BJ (cell line): ENCODE results near the gene DNAI7. TPM values are rescaled to one million over a fixed set of nuclear protein-coding genes. Genes with fewer than 3 reads are reported as not detected.

ENCODE experiments used
- CTCF ChIA-PET: fragments of 350-600 bp; formaldehyde crosslinking; extraction: SDS; loops from one replicate; lab custom pipeline; 2021; ENCODE audit warnings: antibody characterized with exemption, inconsistent platforms; lab: Yijun Ruan, JAX
- POLR2A ChIA-PET: fragments of 300-600 bp; sonication (Branson Sonifier 250); formaldehyde crosslinking; extraction: SDS; loops from one replicate; lab custom pipeline; 2021; ENCODE audit warnings: antibody characterized with exemption; lab: Charles Lee
- DNase-seq: peaks from one replicate; pipeline ENCODE4 v3.0.0-alpha.2; 2011; ENCODE audit warnings: low read depth
- H3K27me3 ChIP-seq: 2 replicates; pipeline ENCODE4 v1.6.0; 2011; ENCODE audit warnings: low read length; ENCODE audit not compliant: control insufficient read depth, insufficient read depth
- H3K36me3 ChIP-seq: 2 replicates; pipeline ENCODE4 v1.5.1; 2011; ENCODE audit warnings: low read length; ENCODE audit not compliant: control insufficient read depth, insufficient read depth
- H3K4me3 ChIP-seq: 2 replicates; pipeline ENCODE4 v1.5.1; 2011; ENCODE audit warnings: low read depth, mild to moderate bottlenecking, control low read depth, low read length
- polyA plus RNA-seq: library from polyadenylated mRNA; depleted of rRNA; stranded (reverse); fragments of >200 nt; gene quantifications from 2 replicates; pipeline ENCODE4 v1.2.3, GENCODE V29; 2011
- TF ChIP-seq, protein P1 (sequence below): IDR thresholded peaks from 2 replicates; pipeline ENCODE4 v1.5.1; 2011; ENCODE audit warnings: low read depth, mild to moderate bottlenecking, control low read depth, inconsistent platforms, low read length, moderate library complexity; ENCODE audit not compliant: insufficient read depth

Gene DNAI7
- polyA plus RNA-seq, 1 experiment = 0.11 TPM

GRCh38 chr12:25084816-25085215, 110.1 kb downstream of the DNAI7 start:
- POLR2A ChIA-PET = no interaction called here
- CTCF ChIA-PET = interaction anchor here (0.5 kb wide), 1 partner anchor 474 kb away, joined by 4 read pairs; no protein-coding TSS in a partner anchor
- H3K4me3 ChIP-seq = no peak overlapping the region
- no peaks in the 10 kb centered on the region for H3K36me3 ChIP-seq
- DNase-seq = no peak
- H3K27me3 ChIP-seq = peaks cover 2% of the 10 kb centered on the region; the same call in 1 of the 2 replicates
- TF ChIP-seq, protein P1, sequence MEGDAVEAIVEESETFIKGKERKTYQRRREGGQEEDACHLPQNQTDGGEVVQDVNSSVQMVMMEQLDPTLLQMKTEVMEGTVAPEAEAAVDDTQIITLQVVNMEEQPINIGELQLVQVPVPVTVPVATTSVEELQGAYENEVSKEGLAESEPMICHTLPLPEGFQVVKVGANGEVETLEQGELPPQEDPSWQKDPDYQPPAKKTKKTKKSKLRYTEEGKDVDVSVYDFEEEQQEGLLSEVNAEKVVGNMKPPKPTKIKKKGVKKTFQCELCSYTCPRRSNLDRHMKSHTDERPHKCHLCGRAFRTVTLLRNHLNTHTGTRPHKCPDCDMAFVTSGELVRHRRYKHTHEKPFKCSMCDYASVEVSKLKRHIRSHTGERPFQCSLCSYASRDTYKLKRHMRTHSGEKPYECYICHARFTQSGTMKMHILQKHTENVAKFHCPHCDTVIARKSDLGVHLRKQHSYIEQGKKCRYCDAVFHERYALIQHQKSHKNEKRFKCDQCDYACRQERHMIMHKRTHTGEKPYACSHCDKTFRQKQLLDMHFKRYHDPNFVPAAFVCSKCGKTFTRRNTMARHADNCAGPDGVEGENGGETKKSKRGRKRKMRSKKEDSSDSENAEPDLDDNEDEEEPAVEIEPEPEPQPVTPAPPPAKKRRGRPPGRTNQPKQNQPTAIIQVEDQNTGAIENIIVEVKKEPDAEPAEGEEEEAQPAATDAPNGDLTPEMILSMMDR = no peak

GRCh38 chr12:25083211-25083610, 111.7 kb downstream of the DNAI7 start:
- ChIA-PET CTCF (no interaction called here), POLR2A (no interaction called here)
- TF ChIP-seq, protein P1 = no peak
- no peak for DNase-seq
- no peaks in the 10 kb centered on the region for H3K36me3 ChIP-seq
- no peak overlapping the region for H3K4me3 ChIP-seq
- peaks cover 2% of the 10 kb centered on the region; the same call in 1 of the 2 replicates for H3K27me3 ChIP-seq

- DNase-seq = no peak
- ChIA-PET POLR2A (no interaction called here), CTCF (no interaction called here)
- TF ChIP-seq, protein P1 = no peak
- no peaks in the 10 kb centered on the region for H3K36me3 ChIP-seq
- H3K27me3 ChIP-seq = peaks cover 2% of the 10 kb centered on the region; the same call in 1 of the 2 replicates
- H3K4me3 ChIP-seq = no peak overlapping the region
Observed at GRCh38 chr12:25082628-25083027, 112.3 kb downstream of the DNAI7 start.

- ChIA-PET CTCF (no interaction called here), POLR2A (no interaction called here)
- Histone ChIP-seq H3K27me3 (no peaks in the 10 kb centered on the region), H3K36me3 (no peaks in the 10 kb centered on the region), H3K4me3 (no peak overlapping the region)
- no peak for DNase-seq
- TF ChIP-seq, protein P1 = no peak
Observed at GRCh38 chr12:25079393-25079792, 115.6 kb downstream of the DNAI7 start.

DNA sequence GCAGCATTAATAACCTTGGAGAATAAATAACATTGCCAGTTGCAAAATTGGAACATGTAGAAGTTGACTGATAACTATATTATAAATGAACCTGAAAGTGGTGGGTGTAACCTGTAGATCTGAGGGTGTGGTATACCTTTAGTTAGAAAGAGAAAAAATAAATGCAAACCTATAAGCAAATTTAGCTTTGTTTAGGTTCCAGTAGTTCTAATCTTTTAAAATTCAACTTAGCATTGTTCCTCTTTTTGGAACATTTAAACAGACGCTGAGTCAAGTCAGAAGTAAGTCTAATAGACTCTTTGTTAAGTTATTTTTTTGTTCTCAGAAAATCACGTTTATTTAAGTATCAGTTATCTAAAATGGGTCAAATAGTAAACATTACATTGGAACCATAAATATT, 120.0 kb downstream of the DNAI7 start:
- H3K36me3 ChIP-seq = no peaks in the 10 kb centered on the region
- DNase-seq = no peak
- TF ChIP-seq, protein P1 = no peak
- CTCF ChIA-PET = no interaction called here
- POLR2A ChIA-PET = no interaction called here
- no peaks in the 10 kb centered on the region for H3K27me3 ChIP-seq
- H3K4me3 ChIP-seq = no peak overlapping the region
